Measurements from ENCODE around the gene RBM38.

DNA sequence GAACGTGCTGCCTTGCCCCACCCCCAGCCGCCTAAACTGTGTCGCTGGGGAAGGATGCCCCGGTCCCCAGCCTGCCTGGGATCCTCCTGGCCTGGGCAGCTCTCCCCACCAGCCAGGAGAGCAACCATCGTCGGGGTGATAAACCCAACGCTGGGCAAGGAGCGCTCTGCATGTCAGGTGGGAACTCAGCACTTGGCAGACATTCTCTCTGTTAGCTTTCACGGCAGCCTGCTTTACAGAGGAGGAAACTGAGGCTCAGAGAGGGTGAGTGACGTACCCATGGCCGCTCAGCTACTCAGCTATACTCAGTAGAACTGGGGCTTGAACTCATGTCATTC lies 37.9 kb downstream of the RBM38 start:
- TF ChIP-seq POLR2AphosphoS5 (IDR thresholded peaks at IDR 0.05; ENCODE audit: borderline replicate concordance, low read depth, low read length) (no peak), EZH2 (IDR thresholded peaks at IDR 0.05) (no peak)

Measured in SK-N-MC (cell line).